ENCODE data around the gene NPIPB8.
"Not testable (repeated sequence)": the region's sequence is repeated elsewhere in the genome, so short reads cannot be mapped to it uniquely, and the experiment has no call there.

NPIPB8 gene

DNA sequence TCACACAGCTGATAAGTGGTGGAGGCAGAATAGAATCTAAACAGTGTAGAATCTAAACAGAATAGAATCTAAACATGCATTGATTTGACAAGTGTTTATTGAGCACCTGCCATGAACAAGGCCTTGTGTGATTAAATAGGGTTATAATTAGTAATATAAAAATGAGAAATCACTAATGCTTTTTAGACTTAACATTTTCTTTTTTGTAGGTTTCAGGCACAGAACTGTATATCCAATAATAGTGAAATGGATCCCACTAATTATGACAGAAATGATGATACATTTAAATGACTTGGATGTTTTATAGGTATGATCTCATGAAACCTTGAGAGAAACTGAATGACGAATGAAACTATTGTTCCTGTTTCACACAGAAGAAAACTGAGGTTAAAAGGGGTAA lies at the start of gene NPIPB8:
TSS of gene NPIPB8 (plus strand) at position 301 of the 400 bp plus-strand sequence. CDS start 296 bp downstream, outside the sequence.
- not testable (repeated sequence) for DNase-seq

DNA sequence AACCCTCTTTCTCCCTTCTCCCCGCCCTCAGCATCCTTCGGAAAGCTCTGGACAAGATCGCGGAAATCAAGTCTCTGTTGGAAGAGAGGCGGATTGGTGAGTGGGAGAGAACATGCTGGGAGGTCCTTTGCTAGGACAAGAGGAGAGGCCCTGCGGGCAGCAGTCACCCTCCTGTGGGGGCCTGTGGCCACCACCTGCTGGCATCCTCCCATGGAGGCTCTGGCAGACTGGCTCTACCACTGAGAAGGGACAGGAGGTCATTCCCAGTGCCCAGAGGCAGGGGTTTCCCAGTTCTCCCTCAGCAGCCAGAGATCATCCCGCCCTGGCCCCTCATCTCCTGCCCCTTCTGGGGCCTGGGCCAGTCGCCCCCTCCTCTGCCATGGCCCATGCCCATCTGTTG lies 48.8 kb upstream of the NPIPB8 start:
- DNase-seq: no peak

DNA sequence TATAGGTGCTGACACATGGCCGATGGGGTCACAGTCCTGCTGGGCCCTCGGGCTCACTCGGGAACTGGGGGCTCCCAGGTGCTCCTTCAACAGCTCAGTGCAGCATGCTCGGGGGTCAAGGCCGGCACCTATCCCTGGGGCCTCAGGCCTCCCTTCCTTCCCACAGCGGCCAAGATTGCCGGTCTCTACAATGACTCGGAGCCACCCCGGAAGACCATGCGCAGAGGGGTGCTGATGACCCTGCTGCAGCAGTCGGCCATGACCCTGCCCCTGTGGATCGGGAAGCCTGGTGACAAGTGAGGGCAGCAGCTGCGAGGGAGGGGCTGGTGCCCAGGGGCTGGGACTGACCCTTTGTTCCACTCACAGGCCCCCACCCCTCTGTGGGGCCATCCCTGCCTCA lies 47.9 kb upstream of the NPIPB8 start:
- no peak for DNase-seq

DNA sequence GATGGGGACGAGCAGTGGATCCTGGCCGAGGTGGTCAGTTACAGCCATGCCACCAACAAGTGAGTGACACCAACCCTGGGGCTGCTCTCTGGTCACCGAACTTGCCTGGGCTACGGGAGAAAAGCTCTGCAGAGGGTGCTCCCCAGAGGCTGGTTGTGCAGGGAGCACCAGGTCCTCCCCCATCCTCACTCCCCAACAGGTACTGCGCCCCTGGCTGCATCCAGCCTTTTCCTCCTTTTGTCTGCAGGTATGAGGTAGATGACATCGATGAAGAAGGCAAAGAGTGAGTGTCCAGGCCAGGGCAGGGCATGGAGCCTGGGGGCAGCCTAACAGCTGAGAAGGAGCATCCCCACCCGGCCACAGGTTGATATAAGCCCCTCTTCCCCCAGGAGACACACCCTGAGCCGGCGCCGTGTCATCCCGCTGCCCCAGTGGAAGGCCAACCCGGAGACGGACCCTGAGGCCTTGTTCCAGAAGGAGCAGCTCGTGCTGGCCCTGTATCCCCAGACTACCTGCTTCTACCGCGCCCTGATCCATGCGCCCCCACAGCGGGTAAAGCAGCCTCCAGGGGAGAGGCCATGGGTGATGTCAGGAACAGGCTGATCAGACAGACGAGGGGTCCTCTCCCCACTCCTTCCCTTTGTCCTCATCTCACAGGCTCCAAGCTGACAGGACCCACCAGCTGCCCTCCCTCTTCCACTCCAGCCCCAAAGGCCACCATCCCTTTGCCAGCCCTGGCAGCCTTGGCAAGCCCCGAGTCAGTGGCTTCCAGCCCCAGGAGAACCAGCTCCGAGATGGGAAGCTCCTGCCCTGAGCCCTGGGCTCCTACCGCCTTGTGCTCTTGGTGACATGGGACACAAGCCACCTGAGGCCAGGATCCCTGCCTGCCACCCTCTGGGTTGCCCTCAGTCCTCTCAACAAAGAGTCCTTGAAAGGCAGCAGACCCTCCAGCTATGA lies 47.2 kb upstream of the NPIPB8 start:
- DNase-seq: no peak

DNA sequence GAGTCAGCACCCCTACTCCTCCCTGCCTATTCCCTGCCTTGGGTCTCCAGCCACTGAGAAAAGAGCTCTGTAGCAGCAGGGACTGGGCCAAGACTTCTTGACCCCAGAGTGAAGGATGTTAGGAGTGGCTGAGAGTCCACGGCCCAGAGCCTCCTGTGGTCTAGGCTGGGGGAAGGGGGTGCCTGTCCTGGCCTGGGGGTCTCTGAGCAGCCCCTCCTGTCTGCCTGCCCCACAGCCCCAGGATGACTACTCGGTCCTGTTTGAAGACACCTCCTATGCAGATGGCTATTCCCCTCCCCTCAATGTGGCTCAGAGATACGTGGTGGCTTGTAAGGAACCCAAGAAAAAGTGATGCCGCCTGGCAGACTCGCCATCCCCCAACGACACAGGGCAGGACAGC lies 46.5 kb upstream of the NPIPB8 start:
- no peak for DNase-seq

DNA sequence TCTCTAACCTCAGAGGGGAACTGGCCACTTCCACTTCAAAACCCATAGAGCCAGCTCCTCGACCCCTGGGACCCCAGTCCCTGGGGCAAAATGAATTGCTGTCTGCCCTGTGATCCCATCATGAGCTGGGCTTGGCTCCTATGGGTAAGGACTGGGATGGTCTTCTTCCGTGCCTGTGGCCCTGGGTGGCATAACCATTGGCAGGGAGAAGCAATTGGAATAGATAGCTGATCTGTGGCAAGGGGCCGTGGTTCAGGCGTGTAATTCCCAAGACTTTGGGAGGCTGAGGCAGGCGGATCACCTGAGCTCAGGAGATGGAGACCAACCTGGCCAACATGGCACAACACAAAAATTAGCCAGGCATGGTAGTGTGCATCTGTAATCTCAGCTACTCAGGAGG lies 45.4 kb upstream of the NPIPB8 start:
- DNase-seq: no peak

DNA sequence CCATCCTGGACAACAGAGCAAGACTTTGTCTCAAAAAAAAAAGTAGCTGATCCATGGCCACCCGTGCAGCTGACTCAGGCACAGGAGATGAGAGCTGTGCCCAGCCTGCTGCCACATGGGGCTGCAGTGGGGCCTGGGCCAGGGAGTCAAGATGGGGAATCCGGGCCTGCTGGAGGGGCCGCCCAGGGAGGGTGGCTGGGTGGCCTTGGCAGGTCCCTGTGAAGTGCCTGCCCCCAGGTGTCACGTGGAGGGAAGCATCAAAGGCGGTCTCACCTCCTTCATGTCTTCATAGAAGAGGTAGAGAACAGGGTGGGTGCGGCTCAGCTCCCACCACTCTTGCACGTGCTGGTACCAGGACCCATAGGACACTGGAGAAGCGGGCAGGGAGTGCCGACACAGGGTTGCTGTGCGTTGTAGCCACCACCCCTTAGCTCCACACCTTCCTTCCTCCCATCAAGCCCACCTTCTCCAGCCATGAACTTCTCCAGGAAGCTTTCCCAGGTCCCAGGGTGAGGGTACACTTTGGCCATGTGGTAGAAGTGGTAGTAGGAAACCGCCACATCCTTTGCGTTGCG lies 44.8 kb upstream of the NPIPB8 start:
- no peak for DNase-seq

DNA sequence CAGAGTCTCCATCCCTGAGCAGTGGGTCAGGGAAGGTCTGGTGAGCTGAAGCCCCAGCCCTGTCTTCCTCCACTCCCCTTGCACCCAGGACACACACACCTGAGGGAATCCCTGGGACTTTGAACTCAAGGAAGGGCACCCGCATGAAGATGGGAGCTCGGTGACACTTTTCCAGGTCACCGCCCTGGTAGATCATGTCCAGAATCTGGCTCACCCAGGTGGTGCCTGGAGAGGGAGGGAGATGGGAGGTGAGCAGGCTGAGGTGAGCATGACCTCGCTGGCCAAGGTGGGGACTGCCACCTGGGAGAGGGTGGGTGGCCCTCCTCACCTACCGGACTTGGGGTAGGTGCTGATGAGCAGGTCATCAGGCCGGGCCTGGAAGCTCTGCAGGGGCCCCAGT lies 42.4 kb upstream of the NPIPB8 start:
- not testable (repeated sequence) for DNase-seq

DNA sequence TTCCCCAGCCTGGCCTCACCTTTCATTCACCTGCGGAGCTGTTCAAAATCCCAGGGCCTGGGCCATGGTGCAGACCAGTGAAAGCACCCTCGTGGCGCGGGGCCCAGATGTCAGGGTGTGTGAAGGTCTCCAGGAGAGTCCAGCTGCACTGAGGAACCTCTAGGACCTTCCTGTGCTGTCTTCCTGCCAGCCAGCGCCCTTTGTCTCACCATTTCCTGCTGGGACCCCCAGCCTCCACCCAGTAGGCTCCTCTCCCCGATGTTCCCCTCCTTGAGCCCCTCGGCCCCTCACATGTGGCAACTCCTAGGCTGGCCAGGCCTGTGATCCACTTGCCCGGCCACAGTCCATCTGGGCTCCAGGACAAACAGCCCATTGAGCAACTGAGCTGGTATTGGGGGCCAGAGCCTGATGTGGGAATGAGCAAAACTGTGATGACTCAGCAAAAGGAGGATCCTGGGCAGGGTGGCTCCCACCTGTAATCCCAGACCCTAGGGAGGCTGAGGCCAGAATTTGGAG lies 41.7 kb upstream of the NPIPB8 start:
- no peak for DNase-seq

DNA sequence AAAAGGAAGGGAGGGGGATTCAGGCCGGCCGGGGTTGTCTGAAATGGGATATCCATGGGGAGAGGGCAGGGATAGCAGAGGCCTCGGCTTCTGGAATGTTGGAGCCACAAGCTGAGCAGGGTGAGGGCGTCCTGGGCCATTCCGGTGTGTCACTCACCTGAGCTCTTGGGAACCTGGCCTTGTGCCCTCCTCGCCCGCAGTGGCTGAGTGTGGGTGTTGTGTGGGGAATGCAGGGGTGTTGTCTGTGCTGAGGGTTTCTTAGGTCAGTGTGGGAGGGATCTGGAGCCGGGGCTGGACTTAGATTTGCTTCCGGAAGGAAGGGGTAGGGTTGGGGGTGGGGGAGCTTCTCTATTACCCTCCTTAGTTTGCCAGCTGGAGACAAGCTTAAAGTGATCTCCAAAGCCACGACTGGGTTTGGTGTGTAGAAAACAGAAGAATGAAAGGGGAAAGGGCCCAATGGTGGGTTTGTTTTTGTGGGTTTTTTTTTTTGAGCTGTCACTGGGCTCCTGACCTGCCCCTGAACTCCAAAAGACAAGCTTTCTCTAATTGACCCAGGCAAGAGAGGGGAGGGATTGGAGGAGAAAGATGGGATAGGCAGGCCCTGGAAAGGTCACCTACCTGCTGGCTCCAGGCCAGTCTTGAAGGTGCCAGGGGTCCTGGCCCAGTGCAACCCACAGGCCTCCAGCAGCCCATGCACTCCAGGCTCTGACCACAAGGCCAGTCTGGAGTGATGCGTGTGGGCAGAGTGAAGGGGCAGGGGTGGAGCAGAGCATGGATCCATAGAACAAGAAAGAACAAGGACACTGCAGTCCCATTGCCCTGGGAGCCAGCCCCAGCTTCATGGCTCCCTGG lies 40.8 kb upstream of the NPIPB8 start, which contains the start of gene SULT1A2:
TSS of gene SULT1A2 (minus strand) at position 211 of the 852 bp plus-strand sequence. CDS start 1,120 bp downstream, outside the sequence.
- DNase-seq: peak; percentile 63

DNA sequence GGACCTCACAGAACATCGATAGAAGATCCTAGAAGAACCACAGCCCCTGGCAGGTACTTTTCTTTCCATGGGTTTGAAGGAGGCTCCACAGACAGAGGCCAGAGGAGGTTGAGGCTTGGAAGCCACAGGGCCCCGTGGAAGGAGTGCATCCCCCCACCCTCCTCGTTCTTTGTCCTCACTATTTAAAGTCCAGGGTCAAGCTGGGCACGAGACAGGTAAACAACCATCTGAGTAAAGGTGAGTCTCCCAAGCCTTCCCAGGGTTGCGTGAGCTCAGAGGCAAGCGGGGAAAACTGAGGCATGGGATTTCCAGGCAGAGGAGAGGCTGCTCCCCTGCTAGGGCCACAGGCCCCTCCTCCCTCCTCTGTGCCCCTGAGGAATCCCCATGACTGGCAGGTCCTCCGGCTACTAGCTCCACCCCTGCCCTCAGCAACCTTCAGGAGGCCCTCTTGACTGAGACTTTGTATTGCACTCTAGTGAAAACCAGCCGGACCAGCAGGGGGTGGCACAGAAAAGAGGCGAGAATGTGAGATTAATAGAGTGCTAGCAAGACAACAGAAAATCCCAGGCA lies 40.1 kb upstream of the NPIPB8 start:
- no peak for DNase-seq

DNA sequence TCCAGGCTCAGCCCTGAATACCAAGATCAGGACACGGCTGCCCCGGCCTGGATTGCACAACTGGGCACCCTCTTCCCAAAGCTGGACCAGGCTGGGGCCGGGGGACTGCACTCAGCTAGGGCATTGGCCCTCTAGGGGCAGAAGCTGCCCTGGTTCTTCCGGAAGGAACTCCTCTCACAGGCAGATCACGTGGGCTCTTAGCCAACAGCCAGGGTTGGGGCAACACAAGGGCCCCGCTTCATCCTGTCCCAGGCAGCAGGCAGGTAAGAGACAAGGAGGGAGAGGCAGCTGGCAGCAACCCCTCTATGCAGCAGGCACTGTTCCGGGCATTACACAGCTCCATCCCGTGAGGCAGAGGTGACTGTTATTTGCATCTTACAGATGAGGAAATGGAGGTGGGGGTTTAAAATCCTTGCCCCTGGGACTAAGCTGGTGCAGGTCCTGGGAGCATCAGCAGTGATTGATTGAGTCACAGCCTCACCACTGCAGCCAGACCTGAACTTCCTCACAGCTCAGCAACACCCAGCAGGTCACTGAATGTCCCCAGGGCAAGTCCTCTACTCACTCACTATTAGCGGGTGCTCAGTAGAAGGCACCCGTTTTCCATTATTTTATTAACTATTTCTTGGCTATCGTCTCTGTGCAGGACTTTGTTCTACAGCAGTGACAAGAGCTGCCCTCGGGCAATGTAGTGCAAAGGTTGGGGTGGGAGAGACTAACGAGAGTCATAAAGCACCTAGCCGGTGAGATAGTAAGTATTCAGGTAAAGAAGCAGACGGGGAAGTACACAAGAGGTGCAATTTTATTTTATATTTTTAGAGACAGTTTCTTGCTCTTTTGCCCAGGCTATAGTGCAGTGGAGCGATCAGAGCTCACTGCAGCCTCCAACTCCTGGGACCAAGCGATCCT lies 38.2 kb upstream of the NPIPB8 start:
- DNase-seq: not testable (repeated sequence)

DNA sequence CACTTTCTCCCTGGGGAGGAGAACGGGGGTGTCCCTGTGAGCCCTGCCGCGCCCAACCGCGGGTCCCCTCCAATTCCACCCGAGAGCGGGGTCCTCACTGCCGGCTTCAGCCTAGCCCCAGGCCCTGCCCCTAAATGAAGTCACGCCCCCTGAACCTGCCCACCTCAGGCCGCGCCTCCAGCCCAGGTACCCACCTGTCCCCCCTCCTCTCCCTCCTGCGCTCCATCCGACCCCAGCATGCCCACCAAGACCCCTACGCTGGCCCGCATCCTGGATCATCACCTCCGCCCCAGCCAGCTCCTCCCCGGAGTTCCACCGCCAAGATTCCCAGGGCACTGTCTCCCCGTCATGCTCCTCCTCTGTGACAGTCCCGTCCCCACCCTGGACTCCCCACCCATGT lies 36.9 kb upstream of the NPIPB8 start:
- DNase-seq: not testable (repeated sequence)

DNA sequence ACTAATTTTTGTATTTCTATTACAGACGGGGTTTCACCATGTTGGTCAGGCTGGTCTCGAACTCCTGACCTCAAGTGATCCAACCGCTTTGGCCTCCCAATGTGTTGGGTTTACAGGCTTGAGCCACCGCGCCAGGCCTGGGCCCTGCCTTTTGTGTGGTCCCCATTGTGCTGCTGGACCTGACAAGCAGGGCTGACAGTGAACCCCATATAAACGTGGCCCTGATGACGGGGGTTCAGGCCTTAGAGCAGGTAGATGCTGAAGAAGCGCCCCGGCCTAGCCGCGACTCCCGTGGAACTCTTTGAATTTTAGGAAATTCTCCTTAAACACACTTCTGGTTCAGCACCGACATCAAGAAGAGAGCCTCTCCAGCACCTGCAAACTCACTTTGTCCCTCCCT lies 36.3 kb upstream of the NPIPB8 start:
- DNase-seq: not testable (repeated sequence)

DNA sequence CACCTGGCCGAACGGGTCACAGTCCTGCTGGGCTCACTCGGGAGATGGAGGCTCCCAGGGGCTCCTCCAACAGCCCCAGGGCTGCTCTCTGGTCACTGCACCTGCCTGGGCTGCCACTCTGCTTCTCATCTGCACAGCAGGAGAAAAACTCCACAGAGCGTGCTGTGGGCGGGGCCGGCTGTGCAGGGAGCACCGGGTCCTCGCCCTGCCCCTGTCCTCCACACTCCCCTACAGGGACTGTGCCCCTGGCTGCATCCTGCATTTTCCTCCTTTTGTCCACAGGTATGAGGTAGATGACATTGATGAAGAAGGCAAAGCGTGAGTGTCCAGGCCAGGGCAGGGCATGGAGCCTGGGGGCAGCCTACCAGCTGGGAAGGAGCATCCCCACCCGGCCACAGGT lies 35.8 kb upstream of the NPIPB8 start:
- DNase-seq: not testable (repeated sequence)

DNA sequence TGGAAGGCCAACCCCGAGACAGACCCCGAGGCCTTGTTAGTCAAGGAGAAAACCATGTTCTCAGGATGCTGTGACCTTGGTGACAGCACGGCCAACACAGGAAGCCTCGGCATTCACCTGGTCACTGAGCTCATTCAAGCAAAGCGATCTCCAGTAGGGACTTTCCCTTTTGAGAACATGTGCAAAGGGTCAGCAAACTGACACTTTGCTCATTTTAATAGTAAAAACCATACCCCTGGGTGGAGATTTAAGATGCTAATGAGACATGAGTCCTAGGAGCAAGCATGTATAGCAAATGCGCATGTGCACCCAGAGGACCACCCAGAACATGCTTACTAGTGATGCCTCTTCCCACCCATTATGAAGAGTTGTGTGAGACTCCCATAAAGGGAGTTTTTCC lies 35.3 kb upstream of the NPIPB8 start:
- DNase-seq: peak; percentile 2

DNA sequence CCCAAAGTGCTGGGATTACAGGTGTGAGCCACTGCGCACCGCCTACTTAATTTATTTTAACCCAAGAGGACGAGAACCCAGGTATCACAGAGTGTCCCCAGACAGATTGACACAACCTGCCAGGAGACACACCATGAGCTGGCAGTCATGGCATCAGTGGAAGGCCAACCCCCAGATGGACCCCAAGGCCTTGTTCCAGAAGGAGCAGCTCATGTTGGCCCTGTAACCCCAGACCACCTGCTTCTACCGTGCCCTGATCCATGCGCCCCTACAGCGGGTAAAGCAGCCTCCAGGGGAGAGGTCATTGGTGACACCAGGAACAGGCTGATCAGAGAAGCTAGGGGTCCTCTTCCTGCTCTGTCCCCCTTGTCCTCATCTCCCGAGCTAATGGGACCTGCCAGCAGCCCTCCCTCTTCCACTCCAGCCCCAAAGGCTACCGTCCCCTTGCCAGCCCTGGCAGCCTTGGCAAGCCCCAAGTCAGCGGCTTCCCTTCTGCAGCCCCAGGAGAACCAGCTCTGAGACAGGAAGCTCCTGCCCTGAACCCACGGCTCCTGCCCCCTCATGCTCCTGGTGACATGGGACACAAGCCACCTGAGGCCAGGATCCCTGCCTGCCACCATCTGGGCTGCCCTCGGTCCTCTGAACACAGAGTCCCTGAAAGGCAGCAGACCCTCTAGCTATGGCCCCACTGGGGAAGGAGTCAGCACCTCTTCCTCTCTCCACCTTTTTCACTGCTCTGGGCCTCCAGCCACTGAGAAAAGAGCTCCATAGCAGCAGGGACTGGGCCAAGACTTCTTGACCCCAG lies 34.3 kb upstream of the NPIPB8 start:
- DNase-seq: no peak

DNA sequence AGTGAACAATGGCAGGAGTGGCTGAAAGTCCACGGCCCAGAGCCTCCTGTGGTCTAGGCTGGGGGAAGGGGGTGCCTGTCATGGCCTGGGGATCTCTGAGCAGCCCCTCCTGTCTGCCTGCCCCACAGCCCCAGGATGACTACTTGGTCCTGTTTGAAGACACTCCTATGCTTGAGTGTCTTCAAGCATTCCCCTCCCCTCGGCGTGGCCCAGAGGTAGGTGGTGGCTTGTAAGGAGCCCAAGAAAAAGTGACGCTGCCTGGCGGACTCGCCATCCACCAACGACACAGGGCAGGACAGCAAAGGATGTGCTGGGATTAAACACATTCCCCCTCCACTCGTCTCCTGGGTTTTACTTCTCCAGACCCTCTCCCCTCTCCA lies 33.7 kb upstream of the NPIPB8 start:
- DNase-seq: no peak

DNA sequence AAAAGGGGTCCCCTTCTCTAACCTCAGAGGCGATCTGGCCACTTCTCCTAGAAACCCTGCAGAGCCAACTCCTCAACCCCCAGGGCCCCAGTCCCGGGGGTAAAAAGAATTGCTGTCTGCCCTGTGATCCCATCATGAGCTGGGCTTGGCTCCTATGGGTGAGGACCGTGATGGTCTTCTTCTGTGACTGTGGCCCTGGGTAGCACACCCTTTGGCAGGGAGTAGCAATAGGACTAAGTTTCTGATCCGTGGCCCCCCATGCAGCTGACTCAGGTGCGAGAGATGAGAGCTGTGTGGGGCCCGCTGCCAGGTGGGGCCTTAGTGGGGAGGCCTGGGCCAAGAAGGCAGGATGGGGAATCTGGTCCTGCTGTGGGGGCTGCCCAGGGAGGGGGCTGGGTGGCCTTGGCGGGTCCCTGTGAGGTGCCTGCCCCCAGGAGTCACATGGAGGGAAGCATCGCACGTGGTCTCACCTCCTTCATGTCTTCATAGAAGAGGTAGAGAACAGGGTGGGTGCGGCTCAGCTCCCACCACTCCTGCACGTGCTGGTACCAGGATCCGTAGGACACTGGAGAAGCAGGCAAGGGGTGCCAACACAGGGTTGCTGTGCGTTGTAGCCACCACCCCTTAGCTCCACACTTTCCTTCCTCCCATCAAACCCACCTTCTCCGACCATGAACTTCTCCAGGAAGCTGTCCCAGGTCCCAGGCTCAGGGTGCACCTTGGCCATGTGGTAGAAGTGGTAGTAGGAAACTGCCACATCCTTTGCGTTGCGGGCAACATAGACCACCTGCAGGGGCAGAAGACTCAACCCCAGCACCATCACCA lies 31.4 kb upstream of the NPIPB8 start:
- DNase-seq: no peak

Measured in kidney glomerular epithelial cell (primary cell).